Right kidney (tissue), 1 donor: ENCODE results near the gene VSIR.

Source experiments
- DNase-seq: peaks from one replicate; pipeline ENCODE4 v3.0.0-alpha.2; 2016

VSIR gene

DNA sequence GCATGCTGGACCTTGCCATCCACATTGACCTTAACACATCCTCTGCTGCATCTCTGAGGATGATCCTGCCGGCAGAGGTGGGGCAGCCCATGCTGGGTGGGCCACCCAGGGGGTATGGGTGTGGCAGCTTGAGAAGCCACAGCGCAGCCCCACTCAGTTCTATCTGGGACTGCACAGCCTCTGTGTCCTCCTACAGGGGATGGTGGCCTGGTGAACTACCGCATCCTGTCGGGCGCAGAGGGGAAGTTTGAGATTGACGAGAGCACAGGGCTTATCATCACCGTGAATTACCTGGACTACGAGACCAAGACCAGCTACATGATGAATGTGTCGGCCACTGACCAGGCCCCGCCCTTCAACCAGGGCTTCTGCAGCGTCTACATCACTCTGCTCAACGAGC lies 41.5 kb downstream of the VSIR start:
- DNase-seq, result no peak

DNA sequence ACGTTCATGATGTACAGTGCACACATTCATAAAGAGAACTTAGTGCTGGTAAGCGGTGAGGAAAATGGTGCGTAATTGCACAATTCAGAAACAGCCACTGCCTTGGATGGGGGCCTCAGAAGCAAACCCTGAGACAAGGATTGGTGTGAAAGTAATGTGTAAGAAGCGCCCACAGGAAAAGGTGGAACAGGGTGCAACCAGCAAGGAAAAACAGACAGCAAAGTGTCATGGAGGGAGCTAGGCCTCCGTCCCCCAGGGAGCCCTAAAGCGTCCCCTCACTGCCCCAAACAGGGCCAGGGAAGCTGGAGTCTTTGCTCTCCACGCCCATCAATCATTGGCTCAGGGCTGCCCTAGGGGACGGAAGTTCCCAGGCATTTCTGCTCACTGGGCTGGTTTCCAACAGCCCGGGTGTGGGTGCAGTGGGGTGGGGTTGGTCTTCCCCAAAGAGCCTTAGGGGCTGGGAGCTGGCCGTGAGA lies 44.1 kb downstream of the VSIR start:
- DNase-seq, result peak; percentile 42

DNA sequence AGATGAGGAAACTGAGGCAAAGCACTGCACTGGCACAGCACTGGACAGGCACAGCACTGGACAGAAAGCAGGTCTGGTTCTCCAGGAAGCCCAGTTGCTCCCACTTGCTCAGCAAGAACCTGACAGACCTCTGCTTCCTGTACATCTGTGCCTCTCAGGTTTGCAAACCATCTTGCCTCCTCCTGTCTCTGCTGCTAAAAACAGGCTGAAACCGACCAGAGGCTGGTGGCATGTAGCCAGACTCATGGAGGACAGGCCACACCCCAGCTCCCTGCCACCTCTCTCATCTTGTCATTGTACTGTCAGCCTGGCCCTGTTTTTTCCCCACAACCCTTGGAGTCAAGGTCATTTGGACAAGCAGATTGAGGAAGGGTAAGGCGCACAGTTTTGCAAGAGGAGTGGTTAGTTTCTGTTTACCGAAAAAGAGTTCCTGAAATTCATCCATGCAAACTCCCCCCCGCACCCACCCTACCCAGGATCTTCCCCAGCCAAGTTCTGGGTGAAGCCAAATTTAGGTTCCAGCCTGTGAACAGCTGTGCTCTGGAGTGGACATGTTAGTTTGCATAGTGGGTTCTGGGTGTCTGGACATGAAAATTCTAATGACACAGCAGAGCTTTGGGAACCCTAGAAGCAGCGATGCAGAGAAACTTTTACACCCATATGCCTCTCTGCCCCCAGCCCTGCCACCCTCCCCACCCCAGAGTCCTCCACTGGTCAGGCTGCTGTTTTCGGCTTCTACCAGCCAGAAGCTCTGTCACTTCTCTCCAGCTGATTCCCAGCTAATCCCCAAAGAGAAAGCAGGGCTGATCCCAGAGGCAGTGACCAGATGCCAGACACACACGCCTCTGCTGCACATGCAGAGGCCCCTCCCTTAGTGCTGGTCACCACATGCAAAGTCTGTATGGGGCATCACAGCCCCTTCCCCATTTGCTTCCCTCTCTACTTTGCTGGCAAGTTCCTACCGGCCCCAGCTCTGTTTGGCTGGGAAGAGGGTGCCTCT lies 45.3 kb downstream of the VSIR start:
- no peak for DNase-seq

DNA sequence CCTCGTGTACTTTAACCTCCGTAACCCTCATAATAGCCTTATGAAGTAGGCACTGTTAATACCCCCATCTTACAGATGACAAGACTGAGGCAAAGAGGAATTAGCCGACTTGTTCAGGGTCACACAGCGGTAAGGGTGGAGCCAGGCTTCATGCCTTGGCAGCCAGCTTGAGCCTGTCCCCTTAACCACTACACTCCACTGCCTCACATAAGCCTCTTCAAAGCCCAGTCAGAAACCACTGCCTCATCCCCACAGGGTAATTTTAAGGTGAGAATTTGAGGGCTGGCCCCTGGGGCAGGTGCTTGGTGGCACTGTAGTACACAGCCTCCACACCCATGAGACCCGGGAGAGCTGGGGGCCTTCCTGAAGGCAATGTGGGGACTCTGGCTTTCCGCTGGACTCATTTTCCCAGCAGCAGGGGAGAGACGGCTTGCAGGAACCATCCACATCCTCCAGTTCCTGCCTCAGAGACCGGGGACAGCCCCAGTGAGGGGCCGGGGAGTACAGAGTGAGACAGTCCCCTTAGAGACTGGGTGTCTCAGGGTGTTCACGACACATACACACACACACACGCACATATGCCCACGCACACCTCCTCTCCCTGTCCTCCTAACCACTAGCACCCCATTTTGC lies 46.1 kb downstream of the VSIR start:
- DNase-seq, result no peak

DNA sequence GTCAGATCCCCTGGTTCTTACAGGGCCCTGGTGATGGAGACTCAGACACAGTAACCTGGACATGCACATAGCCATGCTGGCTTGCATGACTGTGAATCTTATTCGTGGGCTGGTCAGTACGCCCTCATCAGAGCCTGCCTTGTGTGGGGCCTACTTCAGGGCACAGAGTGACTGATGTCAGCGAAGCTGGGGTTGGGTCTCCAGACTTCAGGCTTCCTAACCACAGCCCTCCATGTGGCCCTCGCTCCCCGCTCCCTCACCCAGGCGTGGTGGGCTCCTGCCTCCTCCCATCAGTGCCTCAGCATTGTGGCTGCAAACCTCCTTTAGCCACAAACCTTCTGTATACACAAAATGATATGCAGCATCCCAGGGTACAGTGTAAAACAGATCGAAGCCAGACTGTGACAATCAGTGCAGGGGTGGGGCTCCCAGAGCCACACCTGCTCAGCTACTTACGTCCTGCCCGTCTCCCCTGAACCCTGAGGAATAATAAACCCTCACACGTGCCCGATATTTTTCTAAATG lies 46.7 kb downstream of the VSIR start:
- no peak for DNase-seq

DNA sequence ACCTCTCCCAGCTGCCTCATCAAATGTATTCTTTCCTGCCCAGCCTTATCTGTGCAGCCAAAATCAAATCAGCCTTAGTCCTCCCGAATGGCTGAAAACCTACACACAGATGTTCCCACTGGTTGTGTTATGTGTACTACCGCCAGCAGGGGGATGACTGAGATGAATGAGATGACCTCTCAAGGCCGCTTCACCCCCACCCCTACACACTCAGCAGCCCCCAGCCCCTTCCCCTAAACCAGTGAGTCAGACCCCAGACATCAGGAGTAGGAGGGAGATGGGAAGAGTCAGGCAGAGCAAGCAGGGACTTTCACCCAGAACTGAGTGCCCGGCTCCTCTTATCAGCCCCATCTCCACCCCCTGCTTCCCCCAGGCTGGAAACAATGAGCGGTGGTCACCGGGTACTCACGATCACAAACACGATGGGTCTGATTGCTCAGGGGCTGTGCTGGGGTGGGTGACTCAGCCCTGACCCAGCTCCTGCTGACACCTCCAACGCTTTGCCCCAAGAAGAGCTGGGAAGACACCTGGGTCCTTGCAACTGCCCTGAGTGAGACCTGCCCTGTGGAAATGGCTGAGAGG lies 47.2 kb downstream of the VSIR start:
- no peak for DNase-seq

DNA sequence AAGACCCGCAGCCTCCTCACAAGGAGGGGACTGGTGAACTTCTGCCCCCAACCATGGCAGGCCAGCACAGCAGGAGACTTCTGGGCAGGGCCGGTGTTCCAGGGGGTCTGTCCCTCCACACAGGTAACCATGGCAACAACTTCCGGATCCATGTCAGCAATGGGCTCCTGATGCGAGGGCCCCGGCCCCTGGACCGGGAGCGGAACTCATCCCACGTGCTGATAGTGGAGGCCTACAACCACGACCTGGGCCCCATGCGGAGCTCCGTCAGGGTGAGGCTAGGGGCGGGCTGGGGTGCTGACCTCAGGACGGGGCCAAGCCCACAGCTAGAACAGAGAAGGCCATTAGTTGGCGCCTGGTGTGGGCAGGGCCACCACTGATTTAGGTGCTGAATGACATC lies 48.1 kb downstream of the VSIR start:
- DNase-seq, result no peak

DNA sequence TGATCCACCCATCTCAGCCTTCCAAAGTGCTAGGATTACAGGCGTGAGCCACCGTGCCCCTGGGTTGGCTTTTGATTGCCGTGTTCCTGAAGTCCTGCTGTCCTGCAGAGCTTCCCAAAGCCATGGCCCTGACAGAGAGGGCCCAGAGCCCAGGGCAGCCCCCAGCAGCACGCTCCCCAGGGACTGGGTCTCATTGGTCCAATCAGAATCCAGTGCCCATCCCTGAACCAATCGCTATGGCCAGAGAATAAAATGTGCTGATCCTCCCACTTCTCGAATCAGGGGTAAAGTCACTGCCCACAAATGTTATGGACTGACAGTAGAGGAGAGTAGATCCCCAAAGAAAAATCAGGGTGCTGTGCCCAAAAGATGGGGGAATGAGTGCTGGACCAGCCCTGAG lies 48.8 kb downstream of the VSIR start:
- DNase-seq, result no peak

DNA sequence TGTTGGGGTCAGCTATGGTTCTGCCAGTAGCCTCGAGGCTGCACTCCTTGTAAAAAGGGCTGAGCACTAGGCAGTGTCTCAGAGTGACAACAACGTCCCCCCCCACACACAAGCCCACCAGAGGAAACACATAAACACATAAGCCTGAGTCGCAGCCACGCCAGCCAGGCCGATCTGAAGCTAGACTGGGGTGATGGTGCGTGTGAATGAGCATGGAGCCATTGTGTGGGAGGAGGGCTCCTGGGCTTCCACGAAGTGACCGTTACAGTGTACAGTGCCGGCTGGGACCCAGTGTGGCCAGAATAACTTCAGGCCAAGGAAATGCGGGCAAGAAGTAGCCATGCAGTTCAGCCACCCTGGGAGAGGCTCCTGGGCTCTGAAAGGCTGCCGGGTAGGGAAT lies 50.0 kb downstream of the VSIR start:
- no peak for DNase-seq

DNA sequence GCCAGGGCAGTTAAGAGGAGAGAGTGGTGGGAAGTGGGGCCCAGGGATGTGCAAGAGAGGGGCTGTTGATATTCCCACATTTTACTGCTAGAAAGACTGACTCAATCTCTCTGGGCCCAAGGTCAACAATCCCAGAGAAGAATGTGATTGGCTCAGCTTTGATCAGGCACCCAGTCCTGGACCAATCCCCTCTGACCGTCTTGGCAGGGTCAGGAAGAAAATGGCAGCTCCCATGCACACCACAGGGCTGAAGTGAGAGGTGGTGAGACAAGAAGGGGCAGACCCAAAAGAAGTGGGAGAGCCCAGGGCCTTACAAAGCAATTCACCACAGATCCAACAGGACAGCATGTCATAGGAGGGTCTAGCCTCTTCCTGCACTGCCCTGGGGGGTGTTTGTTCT lies 50.5 kb downstream of the VSIR start:
- no peak for DNase-seq

DNA sequence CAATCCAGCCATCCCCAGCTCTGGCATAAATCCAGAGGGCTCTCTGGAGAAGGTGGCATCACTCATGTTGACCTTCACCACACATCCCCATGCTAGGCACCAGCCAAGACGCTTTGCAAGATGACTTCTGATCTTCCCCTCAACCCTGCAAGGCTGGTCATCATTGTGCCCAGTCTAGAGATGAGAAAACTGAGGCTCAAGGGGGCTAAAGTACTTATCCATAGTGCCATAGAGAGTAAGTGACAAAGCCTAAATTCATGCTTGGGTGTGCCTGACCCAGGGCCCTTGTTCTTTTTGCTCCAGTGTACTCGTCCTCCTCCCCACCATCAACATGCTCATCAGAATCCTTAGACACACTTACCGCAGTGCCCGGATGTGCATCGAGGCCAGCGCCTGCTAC lies 52.0 kb downstream of the VSIR start:
- DNase-seq, result no peak

DNA sequence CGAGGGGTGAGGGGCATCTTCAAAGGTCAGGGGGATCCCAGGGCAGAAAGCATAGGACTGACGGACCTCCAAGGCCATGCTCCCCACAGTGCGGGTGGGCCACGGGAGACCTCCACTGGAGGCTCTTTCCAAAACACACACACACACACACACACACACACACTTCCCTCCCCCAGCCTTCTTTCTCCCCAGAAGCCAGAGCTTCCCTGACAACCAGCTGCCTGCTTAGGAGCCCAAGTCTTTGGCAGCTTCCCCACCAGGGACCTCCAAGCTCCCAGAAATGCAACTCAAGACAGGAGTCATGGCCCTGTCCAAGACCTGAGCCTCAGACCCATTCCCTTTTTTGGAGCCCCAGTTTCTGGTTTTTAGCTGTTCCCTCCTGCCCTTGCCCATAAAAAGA lies 53.0 kb downstream of the VSIR start:
- DNase-seq, result no peak

DNA sequence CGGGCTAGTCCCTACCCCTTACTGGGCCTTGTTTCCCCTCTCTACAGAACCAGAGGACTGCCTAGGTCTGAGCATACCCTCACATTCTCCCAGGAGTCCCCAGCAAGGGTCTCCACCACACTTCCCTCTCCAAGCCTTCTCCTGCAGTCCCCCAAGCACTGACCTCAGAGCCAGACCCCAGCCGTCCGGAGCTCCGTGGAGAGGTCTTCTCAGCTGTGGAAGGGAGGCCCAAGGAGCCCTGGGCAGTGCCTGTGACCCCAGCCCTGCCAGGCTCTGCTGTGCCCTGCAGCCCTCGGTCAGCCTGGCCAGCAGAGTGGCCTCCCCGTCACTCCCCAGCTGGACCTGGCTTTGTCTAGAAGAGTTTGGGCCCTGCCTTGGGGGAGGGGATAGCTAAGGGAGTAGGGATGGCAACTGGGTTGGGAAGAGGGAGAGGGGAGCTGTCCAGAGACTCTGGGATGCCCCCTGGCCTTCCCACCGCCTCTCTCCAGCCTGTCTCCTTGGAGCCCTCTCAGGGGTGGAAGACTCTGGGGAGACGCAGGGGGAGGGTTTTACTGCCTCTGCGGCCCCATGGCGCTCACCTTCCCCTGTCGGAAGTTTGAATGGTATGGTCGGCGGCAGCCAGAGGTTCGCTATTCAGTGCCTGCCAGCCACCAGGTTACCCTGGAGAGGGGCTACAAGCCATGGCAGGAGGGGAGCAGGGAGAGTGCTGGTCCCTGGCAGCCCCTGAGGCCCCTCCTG lies 53.7 kb downstream of the VSIR start, which contains the start of gene C10orf105:
Gene C10orf105 (minus strand): TSS at position 315 of the 738 bp plus-strand sequence. CDS start 3,441 bp downstream, outside the sequence.
- peak; percentile 33 for DNase-seq

DNA sequence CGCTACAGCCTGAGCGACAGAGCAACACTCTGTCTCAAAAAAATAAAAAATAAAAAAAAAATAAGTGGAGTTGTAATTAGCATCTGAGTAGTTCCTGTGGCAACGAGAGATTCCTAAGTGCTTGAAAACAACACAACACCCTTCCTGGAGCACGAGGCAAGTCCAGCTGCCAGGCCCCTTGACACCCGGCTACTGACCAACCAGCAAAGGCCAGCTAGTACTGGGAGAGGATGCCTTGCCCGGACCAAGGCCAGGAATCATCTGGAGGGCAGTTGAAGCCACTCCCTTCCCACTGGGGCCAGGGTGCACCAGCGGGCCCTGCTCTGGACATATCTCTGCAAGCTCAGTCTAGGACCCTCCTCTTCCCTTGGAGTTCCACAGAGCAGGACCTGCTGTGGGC lies 54.3 kb downstream of the VSIR start:
- DNase-seq, result no peak

DNA sequence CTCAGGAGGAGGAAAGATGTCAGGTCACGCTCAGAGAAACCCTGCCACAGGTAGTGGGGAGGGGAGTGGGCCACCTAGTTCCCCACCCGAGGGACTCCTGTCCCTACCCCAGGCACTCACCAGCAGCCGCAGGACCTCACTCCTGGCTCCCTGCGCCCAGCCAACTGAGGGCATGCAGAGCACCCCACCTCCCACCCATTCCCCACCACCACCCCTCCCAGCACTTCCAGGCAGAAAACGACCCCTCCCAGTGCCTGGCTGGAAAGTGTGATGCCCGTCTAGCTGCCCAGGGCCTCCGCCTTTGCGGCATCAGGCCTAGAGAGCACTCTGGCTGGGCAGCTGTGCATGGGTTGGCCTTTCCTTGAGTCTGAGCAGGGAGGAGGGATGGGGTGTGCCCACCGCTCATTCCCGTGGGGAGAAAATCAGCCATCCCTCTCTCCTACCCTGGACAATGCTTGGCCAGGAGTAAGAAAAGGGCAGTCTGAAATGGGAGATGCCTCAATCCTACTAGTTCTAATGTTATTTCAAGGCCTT lies 55.1 kb downstream of the VSIR start:
- DNase-seq, result no peak

DNA sequence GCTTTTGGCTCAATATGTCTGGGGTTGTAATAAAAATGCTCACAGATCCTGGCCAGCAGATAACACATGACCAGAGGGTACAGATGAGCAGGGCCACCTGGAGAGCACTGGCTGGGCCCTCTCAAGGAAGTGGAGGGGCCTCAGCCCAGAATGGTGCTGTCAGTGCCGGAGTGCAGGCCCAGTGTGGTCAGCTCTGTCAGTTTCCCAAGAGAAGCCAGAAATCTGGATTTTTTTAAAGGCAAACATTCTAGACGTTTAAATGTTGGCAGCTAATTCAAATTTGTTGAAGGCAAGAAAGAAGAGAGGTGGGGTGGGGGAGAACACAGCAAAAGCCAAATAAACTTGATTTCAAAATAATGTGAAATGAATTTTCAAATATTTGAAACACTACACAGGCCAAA lies 55.8 kb downstream of the VSIR start:
- no peak for DNase-seq

DNA sequence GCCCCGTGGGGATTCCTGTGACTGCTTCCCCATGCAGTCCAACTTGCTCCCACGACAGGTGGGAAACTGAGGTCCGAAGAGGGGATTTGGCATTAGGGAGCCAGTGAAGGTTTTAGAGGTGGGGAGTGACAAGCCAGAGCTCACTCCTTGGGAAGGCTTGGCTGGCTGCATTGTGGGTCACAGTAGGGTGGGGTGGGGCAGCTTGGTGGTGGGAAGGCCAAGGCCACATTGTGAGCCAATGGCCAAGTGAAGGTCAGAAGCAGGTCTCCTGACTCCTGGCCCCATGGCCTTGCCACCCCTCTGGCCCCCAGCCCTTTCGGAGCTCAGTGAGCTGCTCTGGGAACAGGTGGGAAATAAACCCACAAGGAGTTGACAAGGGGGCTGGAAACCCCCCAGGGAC lies 56.3 kb downstream of the VSIR start:
- no peak for DNase-seq

DNA sequence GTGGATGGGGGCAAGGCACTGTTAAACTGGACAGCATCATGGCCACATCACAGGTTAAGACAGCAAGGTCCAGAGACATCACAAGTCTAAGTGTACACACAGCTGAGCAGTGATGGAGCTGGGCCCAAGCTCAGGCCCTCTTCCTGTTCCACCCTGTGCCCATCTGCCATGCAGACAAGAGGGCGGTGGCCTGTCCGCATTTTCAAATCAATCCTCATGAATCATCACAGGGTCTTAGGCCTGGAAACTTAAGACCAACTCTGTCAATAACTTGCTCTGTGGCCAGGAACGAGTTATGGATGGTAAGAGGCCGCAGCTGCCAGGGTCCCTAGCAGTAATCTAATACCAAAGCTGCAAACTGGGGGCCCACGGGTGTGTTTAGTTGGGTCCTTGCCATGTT lies 56.9 kb downstream of the VSIR start:
- DNase-seq, result no peak

DNA sequence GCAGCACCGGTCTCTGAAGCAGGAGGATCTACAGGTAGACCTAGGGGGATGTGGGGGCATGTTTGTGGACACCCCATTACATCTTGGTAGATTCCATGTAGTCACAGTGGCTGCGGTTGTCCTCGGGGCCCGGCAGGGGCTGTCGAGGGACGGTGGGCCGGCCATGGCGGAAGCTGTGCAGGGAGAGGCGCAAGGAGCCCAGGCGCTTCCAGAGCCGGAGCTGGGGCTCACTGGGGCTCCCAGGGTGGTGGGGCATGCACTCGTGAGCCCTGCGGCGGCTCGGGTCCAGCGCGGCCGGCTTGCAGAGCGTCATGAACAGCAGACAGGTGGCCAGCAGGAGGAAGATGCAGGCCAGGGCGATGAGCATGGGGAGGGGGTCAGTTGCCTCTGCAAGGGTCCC lies 57.5 kb downstream of the VSIR start:
- no peak for DNase-seq

DNA sequence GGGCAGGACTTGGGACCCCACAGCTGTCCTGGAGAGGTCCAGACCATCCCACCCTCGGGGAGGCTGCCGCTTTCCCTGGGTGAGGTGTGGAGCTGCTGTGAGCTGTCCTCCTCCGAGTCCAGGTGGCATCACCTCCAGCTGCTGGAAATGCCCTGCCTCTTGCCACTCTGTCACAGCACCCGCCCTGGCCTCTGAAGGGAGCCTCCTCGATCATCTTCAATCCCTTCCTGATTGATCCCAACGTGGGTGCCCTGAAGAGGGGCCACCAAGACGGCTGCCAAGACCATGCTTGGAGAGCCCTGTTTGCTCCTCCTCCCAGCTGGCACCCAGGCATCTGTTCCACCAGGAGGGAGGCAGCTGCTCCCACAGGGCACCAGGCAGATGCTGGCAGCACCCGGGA lies 58.3 kb downstream of the VSIR start:
- DNase-seq, result no peak

DNA sequence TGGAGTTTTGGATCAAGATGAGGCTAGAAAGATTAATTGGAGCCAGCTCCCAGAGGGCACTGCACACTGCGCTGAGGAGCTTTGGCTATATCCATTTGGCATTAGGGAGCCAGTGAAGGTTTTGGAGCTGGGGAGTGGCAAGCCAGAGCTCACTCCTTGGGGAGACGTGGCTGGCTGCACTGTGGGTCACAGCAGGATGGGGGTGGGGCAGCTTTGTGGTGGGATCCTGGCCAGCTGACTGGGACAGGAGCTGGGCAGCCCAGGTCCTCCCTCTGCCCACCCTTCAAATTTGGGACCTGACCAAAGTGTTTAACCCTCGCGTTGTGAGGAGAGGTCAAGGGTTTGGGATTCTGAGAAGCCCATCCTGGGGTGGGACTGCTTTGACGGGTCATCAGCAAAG lies 58.7 kb downstream of the VSIR start:
- no peak for DNase-seq

DNA sequence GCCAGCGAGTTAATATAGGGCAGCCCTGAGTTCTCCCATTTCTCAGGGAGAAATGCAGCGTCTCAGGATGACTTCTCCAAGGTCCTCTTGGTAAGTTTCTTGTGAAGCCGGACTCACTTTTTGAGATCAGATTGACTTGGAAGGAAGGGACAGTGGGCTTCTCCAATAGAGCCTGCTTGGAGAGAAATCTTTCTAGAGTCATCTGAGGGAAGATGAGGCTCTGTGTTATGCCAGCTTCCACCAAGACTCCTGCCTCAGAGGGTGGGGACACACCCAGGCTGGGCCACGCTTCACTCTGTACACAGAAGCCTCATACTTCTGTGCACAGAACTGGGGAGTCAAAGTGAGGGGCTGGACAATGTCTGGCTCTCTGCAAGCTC lies 59.3 kb downstream of the VSIR start:
- DNase-seq, result no peak
